HCT116 (cell line): ENCODE results near the gene TNRC6C.

Source experiments
- CTCF ChIP-seq, 3 experiments: fragments of 200-600 bp in 1 of 3; sonication (generic) in 1 of 3; IDR thresholded peaks in 2 of 3; conservative IDR thresholded peaks in 1 of 3; 2 replicates each; pipeline ENCODE4 v1.5.1; 2012 to 2017; ENCODE audit warnings: low read depth in 2 of 3, low read length in 2 of 3, antibody characterized with exemption in 1 of 3, borderline replicate concordance in 1 of 3, control low read depth in 1 of 3, mild to moderate bottlenecking in 1 of 3, mixed read lengths in 1 of 3, mixed run types in 1 of 3, moderate library complexity in 1 of 3; ENCODE audit not compliant: insufficient read depth in 1 of 3
- EGR1 ChIP-seq: IDR thresholded peaks from 2 replicates; pipeline ENCODE4 v1.6.1; 2012; ENCODE audit warnings: low read depth
- EZH2 ChIP-seq: fragments of 200-600 bp; sonication (generic); IDR thresholded peaks from 2 replicates; pipeline ENCODE4 v1.6.1; 2017; ENCODE audit warnings: antibody characterized with exemption, mixed run types
- EZH2phosphoT487 ChIP-seq: fragments of 200-600 bp; IDR thresholded peaks from 2 replicates; pipeline ENCODE4 v1.6.1; 2018; ENCODE audit warnings: antibody characterized with exemption, borderline replicate concordance
- JUND ChIP-seq: IDR thresholded peaks from 2 replicates; pipeline ENCODE4 v1.6.1; 2012
- MAX ChIP-seq: IDR thresholded peaks from 2 replicates; pipeline ENCODE4 v1.6.1; 2012
- POLR2A ChIP-seq: IDR thresholded peaks from 2 replicates; pipeline ENCODE4 v1.7.0; 2011; ENCODE audit warnings: borderline replicate concordance; ENCODE audit not compliant: insufficient read depth, insufficient read length; ENCODE audit errors: extremely low read depth
- POLR2AphosphoS5 ChIP-seq: IDR thresholded peaks from 2 replicates; pipeline ENCODE4 v1.6.1; 2011; ENCODE audit warnings: mild to moderate bottlenecking, low read depth, low read length, moderate library complexity
- RAD21 ChIP-seq: IDR thresholded peaks from 2 replicates; pipeline ENCODE4 v1.6.1; 2012; ENCODE audit warnings: low read depth, mild to moderate bottlenecking
- SIN3A ChIP-seq: IDR thresholded peaks from 2 replicates; pipeline ENCODE4 v1.6.1; 2012; ENCODE audit warnings: low read depth
- TCF7L2 ChIP-seq: IDR thresholded peaks from 2 replicates; pipeline ENCODE4 v1.7.0; 2011; ENCODE audit warnings: borderline replicate concordance, inconsistent platforms; ENCODE audit not compliant: insufficient read depth, insufficient read length; ENCODE audit errors: extremely low read depth
- YY1 ChIP-seq: IDR thresholded peaks from 2 replicates; pipeline ENCODE4 v1.6.1; 2011; ENCODE audit warnings: low read length, low read depth, moderate library complexity, mild to moderate bottlenecking; ENCODE audit not compliant: insufficient replicate concordance; ENCODE audit errors: extremely low read depth
- ZBTB33 ChIP-seq: IDR thresholded peaks from 2 replicates; pipeline ENCODE4 v1.6.1; 2011; ENCODE audit warnings: mild to moderate bottlenecking, low read length, moderate library complexity; ENCODE audit not compliant: insufficient replicate concordance; ENCODE audit errors: extremely low read depth

- TF ChIP-seq TCF7L2 (no peak), CTCF (IDR thresholded peaks at IDR 0.05 in 2 of 3, conservative IDR thresholded peaks at IDR 0.05 in 1 of 3; ENCODE audit: borderline replicate concordance in 1 of 3, insufficient read depth in 1 of 3, low read depth in 2 of 3, low read length in 2 of 3) (no peak), JUND (no peak), SIN3A (no peak), POLR2AphosphoS5 (no peak), EZH2phosphoT487 (no peak), POLR2A (no peak), EZH2 (no peak), YY1 (no peak), MAX (no peak), EGR1 (no peak), ZBTB33 (no peak), RAD21 (no peak)
Measured at GRCh38 chr17:78101112-78101511, 142.6 kb downstream of the TNRC6C start.
